GM12874 (cell line): ENCODE data around the gene DDX10.

Experiments used
- CTCF ChIP-seq: IDR thresholded peaks from 2 replicates; pipeline ENCODE4 v1.5.1; 2011; ENCODE audit warnings: low read depth, mild to moderate bottlenecking, control low read depth, low read length, moderate library complexity; ENCODE audit not compliant: insufficient read depth

The DDX10 gene

DNA sequence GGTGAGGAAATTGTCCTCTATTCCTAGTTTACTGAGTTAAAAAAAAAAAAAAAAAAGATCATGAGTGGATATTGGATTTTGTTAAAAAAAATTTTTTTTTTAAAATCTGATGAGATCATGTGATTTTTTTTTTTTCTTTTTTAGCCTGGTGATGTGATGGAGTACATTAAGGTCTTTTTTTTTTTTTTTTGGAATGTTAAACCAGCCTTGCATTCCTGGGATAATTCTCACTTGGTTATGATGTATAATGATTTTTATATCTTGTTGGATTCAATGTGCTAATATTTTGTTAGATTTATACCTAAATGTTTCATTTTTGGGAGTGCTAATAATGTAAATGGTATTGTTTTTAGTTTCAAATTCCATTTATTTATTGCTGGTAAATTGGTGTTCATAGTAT, 43.3 kb downstream of the DDX10 start:
- no peak for TF ChIP-seq CTCF

- no peak for TF ChIP-seq CTCF
These were observed 44.9 kb downstream of the DDX10 start for GRCh38 chr11:108709741-108710140.

GRCh38 chr11:108713076-108713790, 48.4 kb downstream of the DDX10 start:
- TF ChIP-seq CTCF: no peak

- TF ChIP-seq CTCF: no peak
These were observed 50.4 kb downstream of the DDX10 start for GRCh38 chr11:108715239-108715638.

DNA sequence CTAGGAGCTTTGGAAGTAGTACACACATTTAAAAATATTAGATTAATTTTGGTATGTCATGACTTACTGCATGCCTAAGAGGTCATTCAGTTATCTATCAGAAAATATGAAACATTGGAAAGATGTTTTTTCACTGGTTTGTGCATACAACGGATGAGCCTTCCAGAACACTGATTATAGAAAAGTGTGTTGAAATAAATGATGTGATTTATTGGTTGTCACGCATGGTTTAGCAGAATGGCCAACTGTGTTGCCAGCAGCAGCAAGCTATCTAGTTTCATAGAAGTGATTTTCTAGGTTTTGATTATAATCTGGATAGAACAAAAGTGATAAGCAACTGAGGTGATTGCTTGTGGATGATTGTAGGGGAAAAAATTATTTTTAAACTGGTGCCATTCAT, 53.6 kb downstream of the DDX10 start:
- no peak for TF ChIP-seq CTCF

GRCh38 chr11:108724974-108725689, 60.3 kb downstream of the DDX10 start:
- no peak for TF ChIP-seq CTCF

DNA sequence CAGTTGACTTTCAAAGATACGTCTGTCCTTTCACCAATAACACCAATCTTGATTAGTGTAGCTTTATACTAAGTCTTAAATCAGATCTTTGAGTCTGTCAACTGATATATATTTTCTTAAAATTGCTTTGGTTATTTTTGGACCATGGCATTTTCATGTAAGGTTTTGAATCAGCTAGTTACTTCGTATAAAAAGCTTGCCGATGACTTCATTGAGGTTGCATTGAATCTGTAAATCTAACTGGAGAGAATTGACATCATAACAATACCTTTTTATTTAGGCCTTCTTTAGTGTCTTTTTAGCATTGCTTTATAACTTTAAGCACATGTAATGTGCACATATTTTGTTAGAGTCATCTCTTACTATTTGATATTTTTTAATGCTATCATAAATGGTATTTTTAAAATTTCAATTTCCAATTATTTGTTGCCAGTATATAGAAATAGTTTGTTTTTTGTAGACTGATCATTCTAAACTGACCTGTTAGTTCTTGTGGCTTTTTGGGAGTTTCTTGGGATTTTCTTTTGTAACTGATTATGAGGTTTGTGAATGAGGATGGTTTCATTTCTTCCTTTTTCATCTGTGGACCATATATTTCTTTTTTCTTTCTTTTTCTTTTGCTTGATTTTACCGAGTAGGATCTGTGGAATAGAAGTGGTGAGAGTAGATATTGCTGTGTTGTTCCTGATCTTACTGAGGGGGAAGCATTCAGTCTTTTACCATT, 61.4 kb downstream of the DDX10 start:
- no peak for TF ChIP-seq CTCF
